ENCODE data around the gene PRTFDC1.
"Not testable (repeated sequence)": the region's sequence is repeated elsewhere in the genome, so short reads cannot be mapped to it uniquely, and the experiment has no call there.

PRTFDC1 gene

GRCh38 chr10:24841530-24841929 is 110.9 kb downstream of the PRTFDC1 start:
- H3K9me3 Mint-ChIP-seq: peaks cover 12% of the 10 kb centered on the region
- no peaks in the 10 kb centered on the region for H3K4me1 Mint-ChIP-seq
- no peak overlapping the region for H3K4me3 Mint-ChIP-seq
- no peak overlapping the region for H3K27ac Mint-ChIP-seq
- peaks cover 1% of the 10 kb centered on the region for H3K36me3 Mint-ChIP-seq
- no peaks in the 10 kb centered on the region for H3K27me3 Mint-ChIP-seq

- H3K9me3 Mint-ChIP-seq: peaks cover 13% of the 10 kb centered on the region
- no peaks in the 10 kb centered on the region for H3K4me1 Mint-ChIP-seq
- H3K27ac Mint-ChIP-seq: no peak overlapping the region
- no peak overlapping the region for H3K4me3 Mint-ChIP-seq
- H3K27me3 Mint-ChIP-seq: no peaks in the 10 kb centered on the region
- peaks cover 1% of the 10 kb centered on the region for H3K36me3 Mint-ChIP-seq
Measured at GRCh38 chr10:24840784-24841183, 111.6 kb downstream of the PRTFDC1 start.

- H3K27me3 Mint-ChIP-seq, H3K27ac Mint-ChIP-seq, H3K4me1 Mint-ChIP-seq, H3K36me3 Mint-ChIP-seq, H3K4me3 Mint-ChIP-seq: not testable (repeated sequence)
- peaks cover 13% of the 10 kb centered on the region for H3K9me3 Mint-ChIP-seq
Measured at GRCh38 chr10:24837781-24838180, 114.6 kb downstream of the PRTFDC1 start.

- Mint-ChIP-seq H3K27ac (no peak overlapping the region), H3K9me3 (peaks cover 13% of the 10 kb centered on the region), H3K4me3 (no peak overlapping the region), H3K27me3 (no peaks in the 10 kb centered on the region), H3K4me1 (no peaks in the 10 kb centered on the region), H3K36me3 (peaks cover 1% of the 10 kb centered on the region)
Measured at GRCh38 chr10:24834869-24835268, 117.5 kb downstream of the PRTFDC1 start.

- peaks cover 50% of the 10 kb centered on the region for H3K4me1 Mint-ChIP-seq
- peaks cover 2% of the 10 kb centered on the region for H3K36me3 Mint-ChIP-seq
- peak overlapping the region; percentile 42 for H3K4me3 Mint-ChIP-seq
- H3K27me3 Mint-ChIP-seq: no peaks in the 10 kb centered on the region
- peak overlapping the region; percentile 65 for H3K27ac Mint-ChIP-seq
- H3K9me3 Mint-ChIP-seq: no peaks in the 10 kb centered on the region
Measured at GRCh38 chr10:24826009-24826408, 126.4 kb downstream of the PRTFDC1 start.

- peaks cover 51% of the 10 kb centered on the region for H3K4me1 Mint-ChIP-seq
Measured at GRCh38 chr10:24825551-24825950, 126.9 kb downstream of the PRTFDC1 start.

GRCh38 chr10:24824536-24824935 is 127.9 kb downstream of the PRTFDC1 start:
- Mint-ChIP-seq H3K4me3 (no peak overlapping the region), H3K27ac (no peak overlapping the region), H3K9me3 (no peaks in the 10 kb centered on the region), H3K4me1 (peaks cover 59% of the 10 kb centered on the region), H3K27me3 (no peaks in the 10 kb centered on the region), H3K36me3 (peaks cover 2% of the 10 kb centered on the region)

More at GRCh38 chr10:24825551-24825950, 126.9 kb downstream of the PRTFDC1 start:
- Mint-ChIP-seq H3K36me3 (peaks cover 2% of the 10 kb centered on the region), H3K27me3 (no peaks in the 10 kb centered on the region), H3K27ac (peak overlapping the region; percentile 74), H3K9me3 (no peaks in the 10 kb centered on the region), H3K4me3 (peak overlapping the region; percentile 72)

- Mint-ChIP-seq H3K4me1 (peaks cover 56% of the 10 kb centered on the region), H3K27ac (no peak overlapping the region), H3K4me3 (no peak overlapping the region), H3K27me3 (no peaks in the 10 kb centered on the region), H3K36me3 (peaks cover 2% of the 10 kb centered on the region), H3K9me3 (no peaks in the 10 kb centered on the region)
Measured at GRCh38 chr10:24824124-24824523, 128.3 kb downstream of the PRTFDC1 start.

GRCh38 chr10:24822590-24822989 is 129.8 kb downstream of the PRTFDC1 start:
- Mint-ChIP-seq H3K27me3 (no peaks in the 10 kb centered on the region), H3K4me3 (no peak overlapping the region), H3K4me1 (peaks cover 47% of the 10 kb centered on the region), H3K9me3 (no peaks in the 10 kb centered on the region), H3K36me3 (peaks cover 2% of the 10 kb centered on the region), H3K27ac (peak overlapping the region; percentile 47)

- H3K27me3 Mint-ChIP-seq: no peaks in the 10 kb centered on the region
- no peak overlapping the region for H3K4me3 Mint-ChIP-seq
- H3K36me3 Mint-ChIP-seq: peaks cover 2% of the 10 kb centered on the region
- H3K4me1 Mint-ChIP-seq: peaks cover 47% of the 10 kb centered on the region
- H3K27ac Mint-ChIP-seq: no peak overlapping the region
- no peaks in the 10 kb centered on the region for H3K9me3 Mint-ChIP-seq
Measured at GRCh38 chr10:24821986-24822385, 130.4 kb downstream of the PRTFDC1 start.

- no peak overlapping the region for H3K27ac Mint-ChIP-seq
- no peaks in the 10 kb centered on the region for H3K9me3 Mint-ChIP-seq
Measured at GRCh38 chr10:24816868-24817396, 135.5 kb downstream of the PRTFDC1 start.

GRCh38 chr10:24814568-24815313 is 137.7 kb downstream of the PRTFDC1 start:
- Mint-ChIP-seq H3K36me3 (no peaks in the 10 kb centered on the region), H3K27ac (no peak overlapping the region), H3K4me3 (no peak overlapping the region), H3K27me3 (no peaks in the 10 kb centered on the region), H3K9me3 (no peaks in the 10 kb centered on the region), H3K4me1 (peaks cover 4% of the 10 kb centered on the region)

More at GRCh38 chr10:24816868-24817396, 135.5 kb downstream of the PRTFDC1 start:
- Mint-ChIP-seq H3K4me1 (peaks cover 14% of the 10 kb centered on the region), H3K4me3 (no peak overlapping the region), H3K27me3 (no peaks in the 10 kb centered on the region), H3K36me3 (no peaks in the 10 kb centered on the region)

GRCh38 chr10:24813856-24814255 is 138.6 kb downstream of the PRTFDC1 start:
- peaks cover 4% of the 10 kb centered on the region for H3K4me1 Mint-ChIP-seq
- H3K36me3 Mint-ChIP-seq: no peaks in the 10 kb centered on the region
- H3K27me3 Mint-ChIP-seq: no peaks in the 10 kb centered on the region
- H3K27ac Mint-ChIP-seq: no peak overlapping the region
- no peak overlapping the region for H3K4me3 Mint-ChIP-seq
- no peaks in the 10 kb centered on the region for H3K9me3 Mint-ChIP-seq

GRCh38 chr10:24806262-24806661 is 146.1 kb downstream of the PRTFDC1 start:
- Mint-ChIP-seq H3K36me3 (no peaks in the 10 kb centered on the region), H3K4me1 (no peaks in the 10 kb centered on the region), H3K9me3 (no peaks in the 10 kb centered on the region), H3K27ac (no peak overlapping the region), H3K27me3 (no peaks in the 10 kb centered on the region), H3K4me3 (no peak overlapping the region)

- Mint-ChIP-seq H3K36me3 (no peaks in the 10 kb centered on the region), H3K4me1 (no peaks in the 10 kb centered on the region), H3K27me3 (no peaks in the 10 kb centered on the region), H3K4me3 (no peak overlapping the region), H3K27ac (no peak overlapping the region), H3K9me3 (no peaks in the 10 kb centered on the region)
Measured at GRCh38 chr10:24804956-24805355, 147.4 kb downstream of the PRTFDC1 start.

- H3K4me3 Mint-ChIP-seq: no peak overlapping the region
- no peak overlapping the region for H3K27ac Mint-ChIP-seq
- no peaks in the 10 kb centered on the region for H3K27me3 Mint-ChIP-seq
- H3K36me3 Mint-ChIP-seq: no peaks in the 10 kb centered on the region
- H3K9me3 Mint-ChIP-seq: no peaks in the 10 kb centered on the region
- no peaks in the 10 kb centered on the region for H3K4me1 Mint-ChIP-seq
Measured at GRCh38 chr10:24804392-24804791, 148.0 kb downstream of the PRTFDC1 start.
